NCI-H2171 treated with DMSO at 0.1 percent for 48 hours (cell line): ENCODE data around the gene TMOD1.
"Not testable (repeated sequence)": the region's sequence is repeated elsewhere in the genome, so short reads cannot be mapped to it uniquely, and the experiment has no call there.

Experiments used
- DNase-seq: peaks from one replicate; lab custom pipeline; 2025; lab: John Stamatoyannopoulos, UW

Gene TMOD1

DNA sequence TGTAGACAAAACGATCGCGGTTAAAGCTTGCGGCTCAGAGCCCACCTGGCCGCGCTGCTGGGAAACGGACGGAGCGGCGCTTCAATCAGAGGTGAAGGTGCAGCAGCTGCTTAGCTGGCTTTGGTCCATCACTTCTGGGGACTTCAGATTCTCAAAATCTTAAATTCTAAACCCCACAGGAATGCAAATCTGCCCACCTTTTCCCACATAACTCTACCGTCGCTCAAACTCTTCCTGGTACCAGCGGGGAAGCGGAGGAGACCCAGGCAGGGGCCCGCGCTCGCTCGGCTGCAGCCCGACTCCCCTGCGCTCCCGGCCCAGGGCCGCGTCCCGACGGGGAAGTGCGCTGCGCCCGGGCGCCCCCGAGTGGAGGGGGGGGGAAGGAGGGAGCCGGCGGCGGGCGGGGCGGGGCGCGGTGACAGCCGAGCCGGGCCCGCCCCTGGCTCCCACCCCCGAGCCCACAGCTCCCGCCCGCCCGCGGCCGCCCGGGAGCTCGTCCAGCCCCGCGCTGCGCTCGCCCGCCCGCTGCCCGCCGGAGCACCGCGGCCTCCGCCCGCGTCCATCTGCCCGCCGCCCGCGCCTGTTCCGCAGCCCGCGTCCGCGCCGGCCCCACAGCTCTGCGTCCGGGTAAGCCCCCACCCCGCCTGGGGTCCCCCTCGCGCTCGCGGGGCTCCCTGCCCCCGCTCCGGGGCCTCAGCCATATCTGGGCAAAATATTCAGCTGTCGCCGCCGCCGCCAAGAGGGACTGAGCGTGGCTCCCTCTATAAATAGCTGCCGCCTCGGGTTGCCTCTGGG, at the start of gene TMOD1:
Gene TMOD1 (plus strand): TSS at position 490 of the 795 bp plus-strand sequence. CDS start 22,523 bp downstream, outside the sequence.
- DNase-seq: peak; percentile 77

DNA sequence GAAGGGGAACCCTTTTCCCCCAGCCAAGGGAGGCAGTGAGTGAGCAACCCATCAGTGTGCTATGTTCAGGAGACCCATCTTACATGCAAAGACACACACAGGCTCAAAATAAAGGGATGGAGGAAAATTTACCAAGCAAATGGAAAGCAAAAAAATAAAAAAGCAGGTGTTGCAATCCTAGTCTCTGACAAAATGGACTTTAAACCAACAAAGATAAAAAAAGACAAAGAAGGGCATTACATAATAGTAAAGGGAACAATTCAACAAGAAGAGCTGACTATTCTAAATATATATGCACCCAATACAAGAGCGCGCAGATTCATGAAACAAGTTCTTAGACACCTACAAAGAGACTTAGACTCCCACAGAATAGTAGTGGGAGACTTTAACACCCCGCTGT, 47.9 kb upstream of the TMOD1 start:
- DNase-seq: not testable (repeated sequence)

DNA sequence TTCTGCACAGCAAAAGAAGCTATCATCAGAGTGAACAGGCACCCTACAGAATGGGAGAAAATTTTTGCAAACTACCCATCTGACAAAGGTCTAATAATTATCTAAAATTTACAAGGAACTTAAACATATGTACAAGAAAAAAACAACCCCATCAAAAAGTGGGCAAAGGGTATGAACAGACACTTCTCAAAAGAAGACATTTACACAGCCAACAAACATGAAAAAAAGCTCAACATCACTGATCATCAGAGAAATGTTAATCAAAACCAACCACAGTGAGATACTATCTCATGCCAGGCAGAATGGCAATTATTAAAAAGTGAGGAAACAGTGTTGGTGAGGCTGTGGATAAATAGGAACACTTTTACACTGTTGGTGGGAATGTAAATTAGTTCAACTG, 44.6 kb upstream of the TMOD1 start:
- not testable (repeated sequence) for DNase-seq

DNA sequence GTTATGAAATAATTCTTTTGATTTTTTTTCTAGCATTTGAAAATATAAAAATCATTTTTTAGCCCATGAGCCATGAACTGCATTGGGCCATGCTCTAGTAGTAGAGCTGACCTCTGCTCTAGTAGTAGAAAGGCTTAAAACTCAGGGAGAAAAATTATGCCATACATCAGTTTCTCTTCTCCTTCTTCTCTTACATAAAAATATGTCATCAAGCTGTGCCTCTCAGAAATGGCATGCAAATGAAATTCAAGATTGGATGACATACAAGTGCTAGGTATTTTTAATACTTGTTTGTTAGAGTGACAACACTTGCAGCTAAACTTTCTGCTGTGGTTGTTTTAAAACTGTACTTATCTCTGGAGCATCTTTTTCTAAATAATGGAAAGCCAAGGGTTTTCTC, 42.1 kb upstream of the TMOD1 start:
- no peak for DNase-seq

DNA sequence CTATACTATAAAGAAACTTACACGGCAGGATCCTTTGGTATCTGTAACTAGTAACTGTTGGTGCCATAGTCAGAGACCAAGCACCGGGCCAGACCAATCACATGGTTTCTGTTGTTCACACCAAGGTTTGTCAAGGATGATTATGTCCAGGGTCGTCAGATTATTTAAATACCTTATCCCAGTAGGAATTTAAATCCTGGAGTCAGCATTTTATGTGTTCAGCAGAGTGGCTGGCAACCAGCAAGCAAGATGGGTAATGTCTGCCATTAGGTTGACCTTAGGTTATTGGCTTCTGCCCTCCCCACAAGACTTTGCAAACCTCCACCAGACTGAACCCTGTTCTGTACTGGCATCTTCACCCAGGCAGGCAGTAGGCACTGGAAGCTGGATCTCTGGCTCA, 39.3 kb upstream of the TMOD1 start:
- no peak for DNase-seq

DNA sequence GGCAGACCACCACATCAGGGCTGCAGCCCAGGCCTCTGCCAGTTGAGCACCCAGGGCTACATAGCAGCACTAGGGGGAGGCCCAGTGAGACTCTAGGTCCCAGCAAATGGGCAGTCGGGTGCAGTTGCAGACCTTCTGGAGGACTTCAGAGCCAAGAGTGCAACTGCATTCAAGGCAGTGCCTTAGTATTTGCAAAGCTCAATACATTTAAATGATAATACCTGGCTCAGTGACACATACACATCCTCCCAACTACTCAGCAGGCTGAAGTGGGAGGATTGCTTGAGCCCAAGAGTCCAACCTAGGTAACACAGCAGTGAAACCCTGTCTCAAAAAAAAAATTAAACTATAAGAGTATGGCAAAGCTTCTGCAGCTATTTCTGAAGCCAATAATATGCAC, 38.6 kb upstream of the TMOD1 start:
- no peak for DNase-seq

DNA sequence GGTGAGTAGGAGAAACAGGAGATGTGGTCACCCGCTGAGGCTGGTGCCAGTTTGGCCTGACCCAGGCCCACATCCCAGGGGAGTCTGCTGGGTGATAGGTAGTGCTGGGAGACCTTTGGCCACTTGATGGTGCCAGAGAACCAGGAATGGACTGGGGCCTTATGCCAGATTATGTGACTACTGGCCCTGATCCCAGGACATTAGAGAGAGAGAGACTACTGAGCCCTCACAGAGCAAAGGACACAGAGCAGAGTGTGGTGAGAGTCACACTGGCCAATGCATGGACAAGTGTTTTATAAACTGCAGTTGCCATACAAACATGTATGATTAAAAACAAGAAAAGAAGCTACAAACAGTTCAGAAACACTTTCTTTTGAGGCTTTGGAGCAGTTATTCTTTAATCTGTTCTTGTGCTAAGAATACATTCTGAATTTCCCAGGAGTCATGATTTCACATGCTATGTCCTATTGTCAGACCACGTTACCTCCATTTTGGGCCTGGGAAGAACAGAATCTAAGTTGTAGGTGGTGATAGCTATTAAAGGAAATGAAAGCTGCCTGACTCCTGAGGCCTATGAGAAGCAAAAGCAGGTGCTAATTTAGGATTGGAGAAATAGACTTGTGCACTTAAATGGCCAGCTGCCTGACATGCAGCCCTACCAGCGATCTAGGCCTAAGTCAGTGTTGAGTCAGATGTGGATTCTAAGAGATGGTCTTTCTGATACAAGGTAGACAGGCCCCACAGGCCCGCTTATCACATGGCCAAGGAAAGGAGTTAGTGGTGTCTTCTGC, 32.6 kb upstream of the TMOD1 start:
- DNase-seq: peak; percentile 59

DNA sequence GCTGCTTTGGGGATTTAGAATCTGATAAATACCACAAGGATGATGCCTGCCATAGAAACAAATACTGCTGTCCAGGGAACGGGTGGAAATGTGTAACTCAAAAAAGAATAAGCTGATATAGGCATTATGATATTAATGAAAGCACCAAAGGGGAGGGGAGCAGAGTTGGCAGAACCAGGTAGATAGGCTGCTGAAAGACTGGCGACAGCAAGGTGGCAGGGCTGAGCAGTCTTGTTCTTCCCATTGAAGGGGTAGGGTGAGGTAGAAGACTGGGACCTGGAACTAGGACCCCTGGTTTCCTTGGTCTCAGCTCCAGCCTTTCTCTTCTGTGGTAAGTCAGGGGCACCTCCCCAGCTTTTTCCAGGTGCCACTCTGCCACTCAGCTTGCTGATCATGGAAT, 31.4 kb upstream of the TMOD1 start:
- peak; percentile 26 for DNase-seq

DNA sequence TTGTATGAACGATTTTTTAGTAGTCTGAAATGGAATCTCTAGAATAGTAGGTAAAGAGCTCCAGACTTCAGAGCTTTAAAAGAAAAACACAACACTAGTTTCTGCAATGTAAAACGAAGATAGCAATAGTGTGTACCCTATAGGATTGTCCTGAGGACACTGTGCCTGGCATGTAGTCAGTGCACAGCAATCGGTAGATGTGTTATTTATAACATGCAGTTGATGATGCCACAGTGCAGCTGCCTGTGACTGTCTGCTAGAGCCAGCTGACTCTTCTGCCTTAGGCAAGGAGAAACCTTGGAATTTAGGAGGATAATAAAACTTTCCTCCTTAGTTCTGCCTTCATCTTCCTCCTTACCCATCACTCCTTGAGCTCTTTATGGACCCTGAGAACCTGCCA, 27.7 kb upstream of the TMOD1 start:
- DNase-seq: no peak

DNA sequence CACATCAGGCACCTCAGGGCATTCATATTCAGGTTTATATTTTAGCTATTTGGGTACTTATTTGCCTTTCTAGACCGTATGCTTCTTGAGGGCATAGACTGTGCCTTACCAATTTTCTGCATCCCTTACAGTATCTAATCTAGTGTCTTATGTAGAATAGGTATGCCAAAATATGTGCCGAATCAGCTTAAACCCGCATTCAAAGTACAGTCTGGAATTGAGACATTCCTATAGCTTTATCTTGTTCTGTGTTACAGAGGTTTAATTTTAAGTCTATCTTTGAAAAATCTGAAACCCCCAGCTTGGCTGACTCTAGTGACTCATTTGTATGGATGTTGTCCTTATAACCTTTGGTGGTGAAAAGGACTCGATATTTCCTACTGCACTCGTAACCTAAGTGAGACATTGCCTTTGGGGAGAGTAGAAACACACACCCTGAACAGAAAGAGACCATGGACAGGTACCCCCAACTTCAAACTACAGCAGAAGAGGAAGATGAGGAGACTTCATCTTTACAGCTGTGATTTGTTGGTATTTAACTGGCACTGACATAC, 27.0 kb upstream of the TMOD1 start:
- DNase-seq: no peak

DNA sequence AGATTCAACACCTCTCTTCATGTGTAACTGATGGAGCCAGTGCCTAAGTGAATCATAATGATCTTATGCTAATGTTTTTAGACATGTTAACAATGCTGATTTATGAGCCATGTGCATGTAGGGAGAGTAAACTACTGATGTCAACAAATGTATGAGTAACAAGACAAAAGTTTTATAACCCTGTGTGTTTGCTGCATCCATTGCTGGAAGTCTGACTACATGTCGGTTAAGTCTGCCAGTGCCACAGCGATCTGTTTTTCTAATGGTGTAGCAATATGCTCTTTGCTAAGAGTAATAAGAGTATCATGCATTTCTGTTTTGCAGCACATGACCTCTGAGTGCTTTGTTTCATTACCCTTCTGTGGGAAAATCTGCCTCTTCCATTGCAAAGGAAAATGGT, 26.4 kb upstream of the TMOD1 start:
- DNase-seq: no peak

DNA sequence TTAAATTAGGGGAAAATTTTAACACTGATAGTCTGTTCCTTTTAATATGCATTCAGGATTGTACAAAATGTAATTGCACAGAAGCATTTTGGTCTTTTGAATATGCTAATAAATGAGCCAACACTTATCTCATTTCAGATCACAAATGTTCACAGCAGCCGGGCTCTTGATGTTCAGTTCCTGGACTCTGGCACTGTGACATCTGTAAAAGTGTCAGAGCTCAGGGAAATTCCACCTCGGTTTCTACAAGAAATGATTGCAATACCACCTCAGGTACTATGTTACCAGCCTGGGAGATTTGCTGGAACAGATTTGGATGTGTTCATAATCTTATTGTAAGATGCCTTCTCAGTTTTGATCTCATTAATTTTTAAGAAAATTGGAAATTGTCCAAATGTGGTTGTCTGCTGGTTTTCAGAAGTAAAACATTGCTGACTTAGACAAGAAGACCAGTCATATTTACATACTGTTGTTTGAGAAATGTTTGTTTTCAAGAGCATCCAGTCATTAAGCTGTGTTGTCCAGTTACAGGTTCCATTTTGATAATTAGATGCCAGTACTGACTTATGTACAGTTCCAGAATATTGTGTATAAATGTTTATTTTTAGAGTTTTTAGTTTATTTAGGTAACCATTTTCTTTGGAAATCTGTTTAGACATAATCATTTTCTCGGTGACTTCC, 23.0 kb upstream of the TMOD1 start:
- no peak for DNase-seq

DNA sequence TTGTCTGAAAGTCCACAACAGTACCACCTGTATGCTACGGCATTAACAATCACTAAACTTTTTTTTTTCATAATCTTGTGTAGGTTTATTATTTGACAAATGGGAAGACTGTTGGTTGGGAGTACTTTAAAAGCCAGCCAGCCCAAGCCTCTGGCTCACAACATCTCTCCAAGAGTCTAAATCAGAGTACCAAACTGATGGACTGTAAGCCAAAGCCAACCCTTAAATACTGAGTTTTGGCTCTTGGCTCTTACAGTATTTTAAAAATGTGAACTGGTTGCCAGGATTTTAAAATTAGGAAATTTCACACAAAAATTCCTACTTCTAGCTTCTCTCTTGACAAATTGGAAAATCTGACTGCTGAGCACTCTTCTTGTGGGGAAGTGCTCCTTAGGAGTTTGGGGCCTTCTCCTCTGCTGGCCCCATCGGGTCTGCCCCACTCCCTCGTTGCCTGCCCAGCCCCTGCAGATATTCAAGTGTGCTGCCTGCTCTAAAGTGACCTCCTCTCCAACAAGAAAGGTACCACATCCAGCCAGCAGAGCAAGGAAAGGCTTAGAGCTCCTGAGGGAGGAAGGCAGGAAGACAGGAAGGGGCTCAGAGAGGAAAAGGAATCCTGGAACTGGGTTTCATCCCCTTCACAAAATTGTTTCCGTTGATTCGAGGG, 21.8 kb upstream of the TMOD1 start:
- no peak for DNase-seq

DNA sequence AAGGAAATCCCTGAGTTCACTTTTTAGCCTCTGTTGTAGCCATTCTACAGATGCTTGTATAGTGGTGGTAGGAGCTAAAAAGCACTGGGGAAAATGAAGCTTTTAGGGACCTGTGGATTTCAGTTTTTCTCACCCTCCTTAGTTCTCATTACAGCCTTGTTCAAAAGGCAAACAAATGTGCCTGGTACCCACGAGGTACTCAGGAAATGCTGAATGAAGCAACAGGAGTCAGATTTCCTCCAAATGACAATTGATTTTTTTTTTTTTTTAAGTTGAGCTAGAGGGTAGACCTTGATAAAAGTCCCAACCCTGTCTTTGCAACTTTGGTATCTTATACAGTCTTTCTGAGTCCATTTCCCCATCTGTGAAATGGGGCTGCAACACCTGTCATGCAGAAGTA, 21.3 kb upstream of the TMOD1 start:
- DNase-seq: no peak

DNA sequence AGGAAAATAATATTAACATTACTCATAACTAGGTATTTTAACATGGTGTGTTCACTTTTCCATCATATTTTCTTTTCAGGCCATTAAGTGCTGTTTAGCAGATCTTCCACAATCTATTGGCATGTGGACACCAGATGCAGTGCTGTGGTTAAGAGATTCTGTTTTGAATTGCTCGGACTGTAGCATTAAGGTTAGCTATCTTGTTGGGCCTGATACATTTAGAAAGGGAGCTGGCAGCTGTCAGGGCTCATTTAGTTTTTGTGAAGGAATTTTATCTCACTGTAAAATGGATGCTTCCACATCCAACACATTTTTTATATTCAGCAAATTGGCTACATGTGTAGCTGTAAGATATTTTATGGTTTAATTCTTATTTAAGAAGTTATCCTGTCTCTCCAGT, 20.7 kb upstream of the TMOD1 start:
- no peak for DNase-seq

DNA sequence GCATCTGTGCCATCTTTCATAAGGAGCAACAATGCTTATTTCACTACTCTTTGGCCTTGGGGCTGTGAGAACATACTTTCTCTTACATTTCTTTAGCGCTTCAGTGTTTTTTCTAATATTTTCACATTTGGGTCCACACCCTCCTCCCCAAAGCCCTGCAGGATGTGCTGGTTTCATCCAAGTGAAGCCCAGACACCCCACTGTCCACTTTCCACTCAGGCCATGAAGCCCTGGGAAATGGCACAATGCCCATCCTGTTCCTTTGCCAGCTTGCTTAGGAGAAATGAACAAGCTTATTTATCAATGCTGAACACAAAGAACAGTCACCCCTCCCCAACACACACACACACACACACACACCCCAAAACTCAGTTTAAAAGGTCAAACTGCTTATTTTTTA, 17.3 kb upstream of the TMOD1 start:
- no peak for DNase-seq

DNA sequence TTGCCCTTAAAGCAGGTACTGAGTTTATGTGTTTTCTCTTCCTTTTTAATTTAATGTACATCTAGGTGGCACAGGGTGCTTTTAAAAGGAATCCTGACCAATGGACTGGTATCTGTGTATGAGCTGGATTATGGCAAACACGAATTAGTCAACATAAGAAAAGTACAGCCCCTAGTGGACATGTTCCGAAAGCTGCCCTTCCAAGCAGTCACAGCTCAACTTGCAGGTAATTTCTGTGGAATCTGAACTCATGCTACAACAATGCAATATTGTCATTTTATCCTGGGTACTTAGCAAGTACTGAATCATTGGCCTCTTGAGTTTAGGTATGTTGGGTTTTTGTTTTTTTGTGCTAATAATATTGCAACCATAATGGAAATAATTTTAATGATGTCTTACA, 14.4 kb upstream of the TMOD1 start:
- DNase-seq: peak; percentile 9

DNA sequence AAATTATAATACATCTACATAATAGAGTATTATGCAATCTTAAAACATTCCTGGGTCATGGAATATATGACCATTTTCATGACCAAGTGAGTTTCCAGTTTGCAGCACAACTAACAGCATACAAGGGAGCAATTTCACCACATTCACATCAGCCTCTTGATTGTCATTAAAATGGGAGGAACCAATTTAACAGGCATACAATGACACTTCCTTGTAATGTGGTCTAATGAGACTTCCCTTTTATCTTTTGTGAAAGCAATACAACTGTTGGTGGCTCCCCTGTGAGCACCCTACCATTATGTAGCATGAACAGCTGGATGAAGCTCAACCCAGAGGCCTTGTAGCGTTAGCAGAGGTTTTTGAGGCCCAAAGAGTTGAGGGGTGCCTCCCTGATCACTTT, 13.6 kb upstream of the TMOD1 start:
- DNase-seq: no peak

DNA sequence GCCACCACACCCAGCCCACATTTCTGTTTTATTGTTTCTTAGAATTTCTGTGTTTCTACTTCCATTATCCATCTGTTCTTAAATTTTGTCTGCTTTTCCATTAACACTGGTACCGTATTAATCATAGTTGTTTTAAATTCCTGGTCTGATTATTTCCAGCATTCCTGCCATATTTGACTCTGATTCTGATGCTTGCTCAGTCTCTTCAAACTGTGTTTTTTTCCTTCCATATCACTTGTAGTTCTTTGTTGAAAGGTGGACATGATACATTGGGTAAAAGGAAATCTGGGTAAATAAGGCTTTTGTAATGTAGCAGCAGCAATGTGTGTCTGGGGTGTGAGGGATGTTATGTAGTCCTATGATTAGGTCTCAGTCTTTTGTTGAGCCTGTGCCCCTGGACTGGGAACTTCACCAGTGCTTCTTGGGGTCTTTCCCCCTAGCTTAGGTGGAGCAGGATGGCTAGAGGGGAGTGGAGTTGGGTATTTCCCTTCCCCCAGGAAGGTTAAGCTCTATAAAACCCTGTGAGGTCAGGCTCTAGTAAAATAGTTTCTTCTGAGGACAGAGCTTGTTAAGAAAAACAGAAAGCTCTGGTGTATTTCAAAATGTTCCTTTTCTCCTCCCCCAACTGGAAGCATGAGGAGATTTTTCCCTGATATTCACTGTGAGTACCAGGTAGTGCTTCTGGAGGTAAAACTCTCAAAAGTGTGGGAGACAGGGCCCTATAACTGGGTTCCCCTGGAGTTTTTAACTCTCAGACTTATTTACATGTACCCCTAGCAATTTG, 10.1 kb upstream of the TMOD1 start:
- no peak for DNase-seq

DNA sequence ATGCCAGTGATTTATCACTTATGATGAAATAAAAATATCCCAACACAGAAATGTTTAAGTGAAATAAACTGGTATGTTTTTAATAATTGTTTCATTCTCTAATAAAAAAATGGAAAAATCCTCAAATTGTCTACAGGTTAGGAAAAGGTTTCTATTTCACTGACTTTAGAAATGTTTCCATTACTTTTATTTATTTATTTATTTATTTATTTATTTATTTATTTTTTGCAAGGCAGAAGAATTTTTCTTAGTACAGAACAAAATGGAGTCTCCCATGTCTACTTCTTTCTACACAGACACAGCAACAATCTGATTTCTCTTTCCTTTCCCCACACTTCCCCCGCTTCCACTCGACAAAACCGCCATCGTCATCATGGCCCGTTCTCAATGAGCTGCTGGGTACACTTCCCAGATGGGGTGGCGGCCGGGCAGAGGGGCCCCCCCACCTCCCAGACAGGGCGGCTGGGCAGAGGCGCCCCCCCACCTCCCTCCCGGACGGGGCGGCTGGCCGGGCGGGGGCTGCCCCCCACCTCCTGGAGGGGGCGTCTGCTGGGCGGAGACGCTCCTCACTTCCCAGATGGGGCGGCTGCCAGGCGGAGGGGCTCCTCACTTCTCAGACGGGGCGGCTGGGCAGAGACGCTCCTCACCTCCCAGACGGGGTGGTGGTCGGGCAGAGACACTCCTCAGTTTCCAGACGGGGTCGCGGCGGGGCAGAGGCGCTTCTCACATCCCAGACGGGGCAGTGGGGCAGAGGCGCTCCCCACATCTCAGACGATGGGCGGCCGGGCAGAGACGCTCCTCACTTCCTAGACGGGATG, 3.7 kb upstream of the TMOD1 start:
- not testable (repeated sequence) for DNase-seq
